Keratinocyte (primary cell): Measurements from ENCODE around the gene PTDSS2. TPM values are rescaled to one million over a fixed set of nuclear protein-coding genes. Genes with fewer than 3 reads are reported as not detected.

ENCODE experiments used
- DNase-seq: peaks from one replicate; pipeline ENCODE4 v3.0.0-alpha.2; 2011; ENCODE audit warnings: low read depth, missing footprints, low spot score
- FAIRE-seq: peaks from 2 replicates; lab custom pipeline; 2011; peaks lifted over from hg19 to GRCh38; lab: Jason Lieb, UNC
- H2AFZ ChIP-seq: 2 replicates; pipeline ENCODE4 v1.6.0; 2012; ENCODE audit warnings: low read length, control low read depth, inconsistent platforms; ENCODE audit not compliant: control insufficient read depth
- H3K27ac ChIP-seq: 2 replicates; pipeline ENCODE4 v1.5.1; 2011; ENCODE audit warnings: low read length; ENCODE audit not compliant: control insufficient read depth, insufficient read depth
- H3K27me3 ChIP-seq: 3 replicates; pipeline ENCODE4 v1.6.0; 2011; ENCODE audit warnings: low read length; ENCODE audit not compliant: control insufficient read depth, insufficient read depth; ENCODE audit errors: extremely low read depth
- H3K36me3 ChIP-seq, 2 experiments: 2 replicates in 1 of 2; 3 replicates in 1 of 2; pipeline ENCODE4 v1.5.1; 2011; ENCODE audit warnings: low read length in 2 of 2, mild to moderate bottlenecking in 1 of 2; ENCODE audit not compliant: control insufficient read depth in 2 of 2, insufficient read depth in 2 of 2; ENCODE audit errors: extremely low read depth in 1 of 2
- H3K4me1 ChIP-seq: 3 replicates; pipeline ENCODE4 v1.5.1; 2011; ENCODE audit warnings: low read length; ENCODE audit not compliant: control insufficient read depth, insufficient read depth; ENCODE audit errors: extremely low read depth
- H3K4me2 ChIP-seq: 3 replicates; pipeline ENCODE4 v1.6.0; 2011; ENCODE audit warnings: low read depth, low read length; ENCODE audit not compliant: control insufficient read depth, insufficient read depth; ENCODE audit errors: extremely low read depth
- H3K4me3 ChIP-seq, 3 experiments: fragments of 200-600 bp in 1 of 3; sonication (generic) in 1 of 3; 2 replicates in 2 of 3; 3 replicates in 1 of 3; pipeline ENCODE4 v1.5.1; 2011 to 2016; ENCODE audit warnings: low read length in 3 of 3, mild to moderate bottlenecking in 3 of 3, control low read depth in 2 of 3, inconsistent platforms in 1 of 3, low read depth in 1 of 3, mixed read lengths in 1 of 3, mixed run types in 1 of 3, moderate library complexity in 1 of 3; ENCODE audit not compliant: control insufficient read depth in 2 of 3, insufficient read depth in 2 of 3; ENCODE audit errors: extremely low read depth in 1 of 3
- H3K79me2 ChIP-seq: 2 replicates; pipeline ENCODE4 v1.6.0; 2012; ENCODE audit warnings: low read length; ENCODE audit not compliant: control insufficient read depth, insufficient read depth
- H3K9ac ChIP-seq: 3 replicates; pipeline ENCODE4 v1.6.0; 2011; ENCODE audit warnings: low read length; ENCODE audit not compliant: control insufficient read depth, insufficient read depth; ENCODE audit errors: extremely low read depth
- H3K9me1 ChIP-seq: 3 replicates; pipeline ENCODE4 v1.6.0; 2011; ENCODE audit warnings: low read length; ENCODE audit not compliant: control insufficient read depth, insufficient read depth; ENCODE audit errors: extremely low read depth
- H3K9me3 ChIP-seq: 2 replicates; pipeline ENCODE4 v1.5.1; 2012; ENCODE audit warnings: low read depth, low read length; ENCODE audit not compliant: control insufficient read depth
- H4K20me1 ChIP-seq: 3 replicates; pipeline ENCODE4 v1.6.0; 2011; ENCODE audit warnings: low read length; ENCODE audit not compliant: control insufficient read depth, insufficient read depth; ENCODE audit errors: extremely low read depth
- CTCF ChIP-seq, 3 experiments: IDR thresholded peaks in 1 of 3; conservative IDR thresholded peaks in 1 of 3; optimal IDR thresholded peaks in 1 of 3; 2 replicates in 2 of 3; 3 replicates in 1 of 3; pipeline versions ENCODE3 to v1.5.1; 2011; ENCODE audit warnings: low read length in 3 of 3, mild to moderate bottlenecking in 3 of 3, moderate library complexity in 2 of 3, control low read depth in 1 of 3, inconsistent platforms in 1 of 3; ENCODE audit not compliant: insufficient read depth in 2 of 3; ENCODE audit errors: extremely low read depth in 1 of 3
- EZH2 ChIP-seq: IDR thresholded peaks from one replicate; pipeline ENCODE4 v1.6.1; 2012; ENCODE audit warnings: inconsistent platforms, mild to moderate bottlenecking, low read length, moderate library complexity
- dilution Hi-C: fragments of 300-500 bp; cut with MboI; formaldehyde crosslinking; loops from one replicate; pipeline ENCODE4 v1.7.0; 2020; ENCODE audit warnings: low sequenced_read_pairs; ENCODE audit not compliant: extremely low pct_ligation_motif_present
- polyA plus RNA-seq, 5 experiments: library from polyadenylated mRNA; depleted of rRNA in 3 of 5; stranded (reverse) in 3 of 5; stranded (forward) in 1 of 5; unstranded in 1 of 5; fragments of >200 nt; gene quantifications; 1 replicate in 1 of 5; 2 replicates in 3 of 5; 3 replicates in 1 of 5; pipeline versions ENCODE4 v1.2.1 to v1.2.3, GENCODE V29; 2011 to 2012; ENCODE audit warnings: missing spikeins in 2 of 5, low read depth in 1 of 5, low replicate concordance in 1 of 5

Gene PTDSS2
- polyA plus RNA-seq, 1 donor (not counting 4 experiments of a cell fraction or from before 2014, with no cell fraction given) = 21.6 TPM

DNA sequence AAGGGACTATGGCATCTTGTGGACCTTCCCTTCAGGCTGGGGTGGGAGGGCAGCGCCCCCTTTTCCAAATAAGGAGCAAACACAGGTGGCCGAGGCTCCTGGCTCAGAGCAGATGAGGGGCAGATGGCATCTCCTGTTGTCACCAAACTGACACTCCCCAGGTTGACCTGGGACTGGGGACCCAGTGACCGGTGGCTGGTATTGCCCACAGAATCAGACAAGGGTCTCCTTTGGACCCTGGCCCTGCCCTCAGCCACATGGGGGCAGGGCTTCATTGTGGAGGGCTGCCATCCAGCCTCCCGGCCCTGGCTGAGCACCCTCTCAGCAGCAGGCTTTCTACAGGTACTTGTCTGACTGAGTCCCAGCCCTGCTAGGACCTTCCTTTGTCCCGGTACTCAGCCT, 34.4 kb upstream of the PTDSS2 start:
- peaks cover 0 to 4% of the 10 kb centered on the region in 2 experiments for H3K36me3 ChIP-seq
- dilution Hi-C loops = no loop called here
- peak overlapping the region; percentile 54 for H3K9ac ChIP-seq
- H3K4me3 ChIP-seq = no peak overlapping the region
- FAIRE-seq (no peak), DNase-seq (no peak)
- H3K27me3 ChIP-seq = peaks cover 4% of the 10 kb centered on the region
- peaks cover 19% of the 10 kb centered on the region for H3K4me1 ChIP-seq
- no peaks in the 10 kb centered on the region for H3K79me2 ChIP-seq
- H3K9me1 ChIP-seq = no peaks in the 10 kb centered on the region
- H3K4me2 ChIP-seq = peak overlapping the region; percentile 78
- H3K27ac ChIP-seq = no peak overlapping the region
- H2AFZ ChIP-seq = no peak overlapping the region
- peaks cover 4% of the 10 kb centered on the region for H4K20me1 ChIP-seq
- TF ChIP-seq EZH2 (no peak), CTCF (optimal IDR thresholded peaks at IDR 0.05 in 1 of 3, IDR thresholded peaks at IDR 0.05 in 1 of 3, conservative IDR thresholded peaks at IDR 0.05 in 1 of 3; ENCODE audit: extremely low read depth in 1 of 3, insufficient read depth in 2 of 3, low read length in 3 of 3) (no peak)
- H3K9me3 ChIP-seq = no peaks in the 10 kb centered on the region

GRCh38 chr11:416051-416756, 33.9 kb upstream of the PTDSS2 start:
- H2AFZ ChIP-seq = no peak overlapping the region

More at GRCh38 chr11:416051-416756, 33.9 kb upstream of the PTDSS2 start:
- TF ChIP-seq EZH2 (no peak), CTCF (optimal IDR thresholded peaks at IDR 0.05 in 1 of 3, IDR thresholded peaks at IDR 0.05 in 1 of 3, conservative IDR thresholded peaks at IDR 0.05 in 1 of 3; ENCODE audit: extremely low read depth in 1 of 3, insufficient read depth in 2 of 3, low read length in 3 of 3) (no peak)
- peaks cover 4% of the 10 kb centered on the region for H3K27me3 ChIP-seq
- peak overlapping the region; percentile 45 to 68 (median 62) for H3K4me3 ChIP-seq
- FAIRE-seq (no peak), DNase-seq (no peak)
- H3K9me1 ChIP-seq = no peaks in the 10 kb centered on the region
- peaks cover 19% of the 10 kb centered on the region for H3K4me1 ChIP-seq
- H3K9me3 ChIP-seq = no peaks in the 10 kb centered on the region
- peaks cover 0 to 4% of the 10 kb centered on the region in 2 experiments for H3K36me3 ChIP-seq
- H3K9ac ChIP-seq = peak overlapping the region; percentile 54
- no peaks in the 10 kb centered on the region for H3K79me2 ChIP-seq
- peak overlapping the region; percentile 78 for H3K4me2 ChIP-seq
- H3K27ac ChIP-seq = no peak overlapping the region
- peaks cover 4% of the 10 kb centered on the region for H4K20me1 ChIP-seq
- dilution Hi-C loops = no loop called here
